T-helper 17 cell (primary cell): ENCODE results near the gene AZU1. TPM values are rescaled to one million over a fixed set of nuclear protein-coding genes. Genes with fewer than 3 reads are reported as not detected.

Experiments used
- ATAC-seq: fragments of 150-1000 bp; cut with Tn5 transposase; 2 replicates; pipeline ENCODE4 v1.10.0; 2021; ENCODE audit warnings: mild to moderate bottlenecking, moderate library complexity
- DNase-seq, 3 donors: peaks; one replicate each; pipeline versions ENCODE4 v3.0.0 to v3.0.0-alpha.2; 2020 to 2021
- H3K9me3 ChIP-seq: one replicate; pipeline ENCODE4 v1.7.0; 2013; ENCODE audit warnings: low read length, mild to moderate bottlenecking; ENCODE audit not compliant: control insufficient read depth, poor library complexity, severe bottlenecking
- H3K27ac Mint-ChIP-seq: one replicate; pipeline ENCODE4 v1.8.0; 2022; ENCODE audit warnings: mild to moderate bottlenecking, moderate library complexity, mixed read lengths
- H3K27me3 Mint-ChIP-seq: one replicate; pipeline ENCODE4 v1.8.0; 2022; ENCODE audit warnings: mixed read lengths
- H3K36me3 Mint-ChIP-seq: one replicate; pipeline ENCODE4 v1.8.0; 2022; ENCODE audit warnings: low read depth, mixed read lengths
- H3K4me1 Mint-ChIP-seq: one replicate; pipeline ENCODE4 v1.8.0; 2022; ENCODE audit warnings: mild to moderate bottlenecking, mixed read lengths
- H3K4me3 Mint-ChIP-seq: one replicate; pipeline ENCODE4 v1.8.0; 2022; ENCODE audit warnings: mild to moderate bottlenecking, moderate library complexity, mixed read lengths
- total RNA-seq, 4 donors: library from RNA in 2 of 4; stranded (reverse) in 2 of 4; gene quantifications; one replicate each; pipeline ENCODE4 v1.2.3 and lab custom pipeline; 2022 to 2026

AZU1 gene
- total RNA-seq, 2 donors from 2014 or later: 0.90 to 1.2 TPM

DNA sequence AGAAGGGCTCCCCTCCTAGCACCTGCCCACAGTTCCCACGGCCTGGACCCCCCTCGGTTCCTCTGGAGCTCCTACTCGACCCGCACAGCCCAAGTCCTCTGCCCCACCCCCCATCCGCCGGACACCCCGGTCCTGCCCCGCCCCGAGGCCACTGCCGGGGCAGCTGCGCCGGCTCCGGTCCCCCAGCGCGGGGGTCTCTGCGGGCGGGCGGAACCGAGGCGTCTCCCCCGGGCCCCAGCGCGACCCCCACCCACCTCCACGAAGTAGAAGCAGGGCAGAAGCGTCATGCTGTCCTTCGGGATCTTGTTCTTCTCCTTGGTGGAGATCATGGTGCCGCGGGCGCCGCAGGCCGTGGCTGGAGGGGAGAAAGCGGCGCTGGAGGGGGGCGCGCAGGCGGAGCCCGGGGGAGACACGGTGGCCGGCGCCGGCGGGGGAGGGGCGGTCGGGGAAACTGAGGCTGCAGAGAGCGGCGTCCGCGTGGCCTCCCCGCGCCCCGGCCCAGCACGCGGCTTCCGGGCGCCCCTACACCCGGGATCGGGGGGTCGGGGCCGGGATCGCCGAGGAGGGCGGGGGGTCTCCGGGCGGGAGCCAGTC lies 6.3 kb upstream of the AZU1 start:
- ATAC-seq (no peak), DNase-seq (no peak)
- Mint-ChIP-seq H3K27ac (no peak overlapping the region), H3K4me1 (no peaks in the 10 kb centered on the region), H3K4me3 (peak overlapping the region; percentile 51), H3K27me3 (peaks cover 12% of the 10 kb centered on the region), H3K36me3 (no peaks in the 10 kb centered on the region)
- no peaks in the 10 kb centered on the region for H3K9me3 ChIP-seq

DNA sequence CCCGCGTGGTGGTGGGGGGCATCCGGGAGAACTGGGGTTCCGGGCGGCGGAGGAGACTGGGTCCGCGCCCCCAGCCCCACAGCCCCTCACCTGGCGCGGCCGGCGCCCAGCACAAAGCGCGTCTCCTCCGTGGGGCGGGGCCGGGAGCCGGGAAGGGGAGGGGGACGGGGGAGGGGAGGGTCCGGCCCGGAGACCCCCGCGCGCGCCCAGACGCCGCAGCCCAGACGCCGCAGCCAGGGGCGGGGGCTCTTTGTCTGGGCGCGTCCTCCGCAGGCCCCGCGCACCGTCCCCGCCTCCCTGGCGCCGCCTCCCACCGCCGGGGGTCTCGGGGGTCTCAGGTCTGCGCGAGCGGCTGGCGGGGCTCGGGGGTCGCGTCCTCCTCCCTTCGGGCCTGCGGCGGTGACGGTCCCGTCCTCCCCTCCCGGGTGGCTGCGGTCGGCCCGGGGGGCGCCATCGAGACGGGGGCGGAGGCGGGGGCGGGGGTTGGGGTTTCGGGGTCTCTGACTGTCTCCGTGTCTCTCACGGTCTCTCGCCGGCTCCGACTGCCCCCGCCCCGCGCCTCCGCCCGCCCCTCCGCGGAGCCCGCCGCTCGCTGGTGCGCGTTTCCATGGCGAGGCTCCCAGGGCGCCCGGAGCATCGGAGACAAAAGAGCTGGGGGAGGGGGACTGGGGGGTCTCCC lies 5.7 kb upstream of the AZU1 start, which contains the start of gene PLPPR3:
PLPPR3 (minus strand) TSS at position 131 of the 679 bp plus-strand sequence. CDS start 396 bp downstream, outside the sequence.
- ATAC-seq (no peak), DNase-seq (no peak)
- H3K27ac Mint-ChIP-seq: no peak within 1 kb of the TSS
- H3K9me3 ChIP-seq: no peaks in the 10 kb centered on the region
- no peaks in the 10 kb centered on the region for H3K4me1 Mint-ChIP-seq
- peak within 1 kb of the TSS; percentile 51 for H3K4me3 Mint-ChIP-seq
- peaks cover 12% of the 10 kb centered on the region for H3K27me3 Mint-ChIP-seq
- H3K36me3 Mint-ChIP-seq: no peaks in the 10 kb centered on the region

DNA sequence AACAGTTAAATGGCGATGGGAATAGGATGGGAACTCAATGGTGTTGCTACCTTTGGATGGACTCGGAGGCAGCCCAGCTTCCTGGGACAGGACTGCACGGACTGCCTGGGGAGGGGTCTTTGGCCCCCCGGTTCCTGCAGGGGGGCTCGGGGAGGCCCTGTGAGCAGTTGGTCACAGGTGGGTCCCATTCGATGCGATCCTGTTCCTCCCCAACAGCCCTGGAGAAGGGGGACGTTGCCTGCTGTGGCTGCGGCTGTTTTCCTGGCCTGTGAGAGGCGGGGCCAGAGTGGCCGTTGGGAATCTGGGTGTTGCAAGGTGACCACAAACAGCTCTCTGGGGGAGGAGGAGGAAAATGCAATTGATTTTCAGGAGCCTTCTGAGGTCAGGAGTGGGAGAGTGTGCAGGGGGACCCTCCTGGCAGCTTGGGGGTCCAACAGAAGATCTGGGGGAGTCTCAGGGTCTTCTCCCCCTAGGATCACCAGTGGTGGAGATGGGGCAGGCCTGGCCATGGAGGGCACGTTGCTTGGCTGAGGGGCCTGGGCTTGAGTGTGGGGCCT lies 4.0 kb upstream of the AZU1 start:
- H3K27ac Mint-ChIP-seq: no peak overlapping the region
- H3K9me3 ChIP-seq: no peaks in the 10 kb centered on the region
- no peaks in the 10 kb centered on the region for H3K36me3 Mint-ChIP-seq
- peaks cover 12% of the 10 kb centered on the region for H3K27me3 Mint-ChIP-seq
- DNase-seq (no peak), ATAC-seq (no peak)
- H3K4me1 Mint-ChIP-seq: no peaks in the 10 kb centered on the region
- no peak overlapping the region for H3K4me3 Mint-ChIP-seq

DNA sequence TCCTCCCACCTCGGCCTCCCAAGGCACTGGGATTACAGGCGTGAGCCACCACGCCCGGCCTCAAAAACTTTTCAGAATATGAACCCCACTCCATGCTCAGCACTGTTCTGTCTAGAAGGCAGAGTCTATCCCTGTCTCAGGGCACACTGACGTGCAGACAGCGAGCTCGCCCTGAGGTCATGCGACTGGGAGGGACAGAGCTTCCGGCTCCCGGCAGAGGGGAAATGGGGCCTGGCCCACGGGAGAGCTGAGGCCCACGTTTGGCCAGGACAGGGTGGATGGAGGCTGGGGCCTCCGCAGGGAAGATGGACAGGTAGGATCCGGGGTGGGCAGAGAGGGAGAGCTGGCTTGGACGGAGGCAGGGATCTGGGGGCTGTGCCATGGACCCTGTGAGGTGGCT lies 2.8 kb upstream of the AZU1 start:
- no peak overlapping the region for H3K27ac Mint-ChIP-seq
- H3K36me3 Mint-ChIP-seq: no peaks in the 10 kb centered on the region
- no peaks in the 10 kb centered on the region for H3K9me3 ChIP-seq
- DNase-seq (no peak), ATAC-seq (no peak)
- no peak overlapping the region for H3K4me3 Mint-ChIP-seq
- H3K27me3 Mint-ChIP-seq: peaks cover 12% of the 10 kb centered on the region
- H3K4me1 Mint-ChIP-seq: no peaks in the 10 kb centered on the region

DNA sequence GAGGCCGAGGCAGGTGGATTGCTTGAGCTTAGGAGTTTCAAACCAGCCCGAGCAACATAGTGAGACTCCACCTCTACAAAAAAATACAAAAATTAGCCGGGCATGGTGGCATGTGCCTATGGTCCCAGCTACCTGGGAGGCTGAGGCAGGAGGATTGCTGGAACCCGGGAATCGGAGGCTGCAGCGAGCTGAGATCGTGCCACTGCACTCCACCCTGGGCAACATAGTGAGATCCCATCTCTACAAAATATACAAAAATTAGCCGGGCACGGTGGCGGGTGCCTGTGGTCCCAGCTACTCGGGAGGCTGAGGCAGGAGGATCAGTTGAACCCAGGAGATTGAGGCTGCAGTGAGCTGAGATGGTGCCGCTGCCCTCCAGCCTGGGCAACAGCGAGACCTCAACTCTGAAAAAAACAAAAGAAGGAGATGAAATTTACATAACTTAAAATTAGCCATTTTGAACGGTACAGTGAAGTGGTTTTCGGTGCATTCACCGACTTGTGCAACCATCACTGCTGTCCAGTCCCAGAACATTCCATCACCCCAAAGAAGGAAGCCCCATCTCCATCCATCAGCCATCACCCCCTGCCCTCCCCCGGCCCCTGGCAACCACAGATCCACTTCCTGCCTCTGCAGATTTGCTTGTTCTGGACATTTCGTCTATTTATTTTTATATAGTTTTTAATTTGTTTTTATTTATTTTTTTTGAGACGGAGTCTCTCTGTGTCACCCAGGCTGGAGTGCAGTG lies 1.6 kb upstream of the AZU1 start:
- Mint-ChIP-seq H3K36me3 (no peaks in the 10 kb centered on the region), H3K4me1 (no peaks in the 10 kb centered on the region), H3K4me3 (peak overlapping the region; percentile 45), H3K27ac (no peak overlapping the region), H3K27me3 (peaks cover 12% of the 10 kb centered on the region)
- DNase-seq: no peak
- ATAC-seq: no peak
- no peaks in the 10 kb centered on the region for H3K9me3 ChIP-seq

DNA sequence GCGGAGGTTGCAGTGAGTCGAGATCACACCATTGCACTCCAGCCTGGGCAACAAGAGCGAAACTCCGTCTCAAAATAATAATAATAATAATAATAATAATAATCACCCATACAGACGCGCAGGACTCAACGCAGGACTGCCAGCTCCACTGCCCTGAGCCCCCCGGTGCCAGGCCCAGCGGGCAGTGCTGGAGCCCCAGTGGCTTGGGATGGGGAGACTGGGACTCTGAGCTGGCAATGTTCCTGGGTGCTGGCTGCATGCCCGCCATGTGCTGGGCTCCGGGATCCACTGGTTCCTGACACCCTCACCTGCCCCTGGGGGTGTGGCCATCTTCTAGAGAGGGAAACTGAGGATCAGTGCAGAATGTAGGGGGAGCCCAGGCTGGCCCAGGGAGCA lies 325 bp upstream of the AZU1 start:
- H3K27me3 Mint-ChIP-seq: peaks cover 12% of the 10 kb centered on the region
- ATAC-seq: no peak

DNA sequence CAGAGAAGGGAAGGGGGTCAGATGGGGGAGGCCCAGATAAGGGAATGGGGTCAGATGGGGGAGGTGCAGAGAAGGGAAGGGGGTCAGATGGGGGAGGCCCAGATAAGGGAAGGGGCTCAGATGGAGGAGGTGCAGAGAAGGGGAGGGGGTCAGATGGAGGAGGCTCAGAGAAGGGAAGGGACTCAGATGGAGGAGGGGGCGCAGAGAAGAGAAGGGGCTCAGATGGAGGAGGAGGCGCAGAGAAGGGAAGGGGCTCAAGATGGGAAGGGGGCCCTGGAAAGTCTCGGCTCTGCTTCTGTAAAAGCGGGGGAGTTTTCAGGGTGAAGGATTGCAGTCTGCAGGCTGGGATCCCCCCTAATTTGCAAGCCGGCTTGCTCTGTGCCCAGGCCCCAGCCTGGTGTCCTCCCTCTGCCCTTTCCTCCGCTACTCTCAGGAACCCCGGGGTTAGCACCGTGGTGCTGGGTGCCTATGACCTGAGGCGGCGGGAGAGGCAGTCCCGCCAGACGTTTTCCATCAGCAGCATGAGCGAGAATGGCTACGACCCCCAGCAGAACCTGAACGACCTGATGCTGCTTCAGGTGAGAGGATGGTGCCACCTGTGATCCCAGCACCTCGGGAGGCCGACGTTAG lies 1.6 kb downstream of the AZU1 start:
- DNase-seq (no peak), ATAC-seq (no peak)
- Mint-ChIP-seq H3K27ac (no peak overlapping the region), H3K4me1 (no peaks in the 10 kb centered on the region), H3K4me3 (no peak overlapping the region), H3K27me3 (peaks cover 2% of the 10 kb centered on the region), H3K36me3 (no peaks in the 10 kb centered on the region)
- H3K9me3 ChIP-seq: no peaks in the 10 kb centered on the region

More for the DNA sequence above, 325 bp upstream of the AZU1 start:
- Mint-ChIP-seq H3K27ac (no peak overlapping the region), H3K36me3 (no peaks in the 10 kb centered on the region), H3K4me3 (no peak overlapping the region), H3K4me1 (no peaks in the 10 kb centered on the region)
- no peaks in the 10 kb centered on the region for H3K9me3 ChIP-seq
- no peak for DNase-seq

DNA sequence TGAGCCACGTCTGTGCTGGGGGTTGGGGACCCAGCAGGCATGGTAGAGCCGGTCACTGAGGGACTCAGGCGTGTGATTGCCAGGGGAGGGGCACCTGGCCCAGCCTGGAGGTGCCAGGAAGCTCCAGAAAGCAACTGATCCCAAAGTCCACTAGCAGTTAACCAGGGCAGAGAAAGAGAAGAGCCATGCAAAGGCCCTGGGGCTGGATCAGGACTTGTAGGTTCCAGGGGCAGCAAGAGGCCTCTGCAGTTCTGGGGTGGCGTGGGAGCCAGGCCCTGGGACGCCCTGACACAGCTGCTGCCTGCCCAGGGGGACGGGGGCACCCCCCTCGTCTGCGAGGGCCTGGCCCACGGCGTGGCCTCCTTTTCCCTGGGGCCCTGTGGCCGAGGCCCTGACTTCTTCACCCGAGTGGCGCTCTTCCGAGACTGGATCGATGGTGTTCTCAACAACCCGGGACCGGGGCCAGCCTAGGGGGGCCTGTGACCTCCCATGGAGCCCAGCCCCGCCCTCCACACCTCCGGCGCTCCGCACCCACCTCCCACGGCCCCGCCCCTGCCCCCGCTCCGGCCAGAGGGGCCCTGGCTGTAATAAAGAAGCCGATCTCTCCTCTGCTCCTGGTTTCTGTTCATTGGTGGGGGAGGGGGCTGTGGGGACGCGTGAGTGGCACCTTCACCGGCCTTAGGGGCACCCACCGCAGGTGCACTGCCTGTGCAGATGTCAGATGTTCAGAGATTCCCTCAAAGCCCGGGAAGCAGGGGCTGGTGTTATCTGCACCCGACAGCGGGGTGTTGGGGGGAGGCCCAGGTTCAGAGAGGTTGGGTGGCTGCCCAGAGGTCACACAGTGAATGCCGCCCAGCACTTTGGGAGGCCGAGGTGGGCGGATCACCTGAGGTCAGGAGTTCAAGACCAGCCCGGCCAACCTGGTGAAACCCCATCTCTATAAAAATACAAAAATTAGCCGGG lies 4.1 kb downstream of the AZU1 start:
- H3K27me3 Mint-ChIP-seq: peaks cover 17% of the 10 kb centered on the region
- H3K9me3 ChIP-seq: no peaks in the 10 kb centered on the region

DNA sequence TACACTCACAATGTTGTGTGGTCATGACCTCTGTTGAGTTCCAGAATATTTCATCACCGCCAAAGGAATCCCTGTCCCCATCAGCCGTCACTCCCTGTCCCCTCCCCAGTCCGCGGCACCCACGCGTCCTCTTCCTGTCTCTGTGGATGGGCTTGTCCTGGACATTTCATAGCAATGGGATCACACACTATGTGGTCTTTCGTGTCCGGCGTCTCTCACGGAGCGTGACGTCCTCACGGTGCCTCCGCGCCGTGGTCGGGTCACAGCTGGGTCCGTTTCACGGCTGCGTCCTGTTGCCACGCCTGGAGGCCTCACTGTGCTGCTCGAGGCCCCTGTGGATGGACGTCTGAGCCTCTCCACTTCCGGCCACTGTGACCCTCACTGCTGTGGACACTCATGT lies 6.6 kb downstream of the AZU1 start:
- H3K36me3 Mint-ChIP-seq: peaks cover 4% of the 10 kb centered on the region
- H3K27me3 Mint-ChIP-seq: peaks cover 25% of the 10 kb centered on the region
- DNase-seq (no peak), ATAC-seq (no peak)
- peaks cover 4% of the 10 kb centered on the region for H3K4me1 Mint-ChIP-seq
- H3K9me3 ChIP-seq: no peaks in the 10 kb centered on the region
- H3K27ac Mint-ChIP-seq: no peak overlapping the region
- no peak overlapping the region for H3K4me3 Mint-ChIP-seq

More for the DNA sequence above, 4.1 kb downstream of the AZU1 start:
- Mint-ChIP-seq H3K36me3 (peaks cover 4% of the 10 kb centered on the region), H3K27ac (no peak overlapping the region), H3K4me1 (peaks cover 4% of the 10 kb centered on the region), H3K4me3 (no peak overlapping the region)
- ATAC-seq (no peak), DNase-seq (no peak)

DNA sequence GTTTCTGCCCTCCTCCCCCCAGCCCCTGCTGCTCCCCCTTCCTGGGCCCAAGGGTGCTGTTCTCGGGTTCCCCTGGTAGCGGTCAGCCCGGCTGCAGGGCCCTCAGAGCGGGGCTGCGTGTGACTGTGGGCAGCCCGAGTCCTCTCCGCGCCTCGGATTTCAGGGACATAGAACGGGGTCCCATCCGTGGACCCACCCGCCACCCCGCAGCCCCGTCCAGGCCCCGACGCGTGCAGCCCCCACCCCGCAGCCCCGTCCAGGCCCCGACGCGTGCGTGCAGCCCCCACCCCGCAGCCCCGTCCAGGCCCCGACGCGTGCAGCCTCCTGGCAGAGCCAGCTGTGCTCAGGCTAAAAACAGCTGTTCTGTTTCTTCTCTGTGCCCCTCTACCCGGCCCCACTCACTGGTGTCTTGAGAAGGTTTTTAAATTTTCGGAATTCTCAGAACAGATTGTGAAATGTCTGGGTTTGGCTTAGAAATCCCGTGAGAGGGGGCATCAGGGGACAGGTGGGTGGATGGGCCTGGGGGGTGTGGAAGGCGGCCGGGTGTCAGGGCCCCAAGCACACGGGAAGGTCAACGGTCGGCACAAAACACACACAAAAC lies 7.7 kb downstream of the AZU1 start:
- Mint-ChIP-seq H3K27me3 (peaks cover 25% of the 10 kb centered on the region), H3K4me1 (peaks cover 4% of the 10 kb centered on the region), H3K4me3 (no peak overlapping the region), H3K36me3 (peaks cover 4% of the 10 kb centered on the region), H3K27ac (no peak overlapping the region)
- DNase-seq: no peak
- no peak for ATAC-seq
- H3K9me3 ChIP-seq: no peaks in the 10 kb centered on the region

DNA sequence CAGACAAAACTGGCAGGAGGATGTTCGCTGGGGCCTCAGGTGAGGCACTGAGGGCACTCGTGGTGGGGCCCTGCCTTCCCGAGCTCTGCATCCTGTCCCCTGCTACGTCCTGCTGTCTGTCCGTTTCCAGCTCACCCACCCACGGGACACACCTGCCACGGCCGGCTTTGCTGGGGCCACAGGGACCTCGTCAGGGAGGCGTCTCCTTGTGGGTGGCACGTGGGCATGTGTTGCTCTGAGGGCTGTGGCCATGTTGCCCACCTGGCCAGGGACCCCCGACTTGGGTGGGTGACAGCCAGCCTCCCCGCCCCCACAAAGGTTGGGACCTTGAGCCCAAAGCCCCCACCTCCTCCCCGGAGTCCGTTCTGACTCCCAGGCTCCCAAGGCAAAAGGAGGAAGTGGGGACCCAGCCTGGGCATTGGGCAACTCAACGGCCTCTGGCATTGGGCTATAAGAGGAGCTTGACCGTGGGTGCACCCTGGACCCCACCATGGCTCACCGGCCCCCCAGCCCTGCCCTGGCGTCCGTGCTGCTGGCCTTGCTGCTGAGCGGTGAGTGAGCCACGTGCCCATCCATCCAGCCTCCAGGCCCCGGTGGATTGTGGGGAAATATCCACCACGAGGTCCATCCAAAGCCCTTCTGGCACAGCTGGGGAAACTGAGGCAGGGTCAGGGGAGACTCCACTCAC lies 13.0 kb downstream of the AZU1 start, which contains the start of gene PRTN3:
PRTN3 (plus strand) TSS at position 481 of the 688 bp plus-strand sequence; CDS start at position 491, 10 bp downstream.
- no peak for DNase-seq
- Mint-ChIP-seq H3K4me1 (peaks cover 7% of the 10 kb centered on the region), H3K27ac (no peak within 1 kb of the TSS), H3K4me3 (no peak within 1 kb of the TSS), H3K27me3 (peaks cover 36% of the 10 kb centered on the region), H3K36me3 (peaks cover 4% of the 10 kb centered on the region)
- H3K9me3 ChIP-seq: no peaks in the 10 kb centered on the region
- no peak for ATAC-seq
